Stimulated activated CD8-positive, alpha-beta memory T cell treated with anti-CD3 and anti-CD28 coated beads, Interleukin-12 subunit alpha, Interleukin-12 subunit beta, amount 100 ng/mL, for 4 hours (primary cell): ENCODE measurements around the gene DAB2.
"Not testable (repeated sequence)": the region's sequence is repeated elsewhere in the genome, so short reads cannot be mapped to it uniquely, and the experiment has no call there.

Experiments used
- DNase-seq: peaks from one replicate; pipeline ENCODE4 v3.0.0-alpha.2; 2020; ENCODE audit warnings: low read depth

DAB2 gene

GRCh38 chr5:39340506-39340905 is 84.3 kb downstream of the DAB2 start:
- no peak for DNase-seq

GRCh38 chr5:39337252-39337915 is 87.4 kb downstream of the DAB2 start:
- DNase-seq: no peak

GRCh38 chr5:39334296-39334695 is 90.5 kb downstream of the DAB2 start:
- DNase-seq: not testable (repeated sequence)

GRCh38 chr5:39333104-39333503 is 91.7 kb downstream of the DAB2 start:
- no peak for DNase-seq

- DNase-seq: no peak
Observed at GRCh38 chr5:39331861-39332381, 92.9 kb downstream of the DAB2 start.

- DNase-seq: no peak
Observed at GRCh38 chr5:39328731-39329130, 96.0 kb downstream of the DAB2 start.

- no peak for DNase-seq
Observed at GRCh38 chr5:39323542-39323941, 101.2 kb downstream of the DAB2 start.
